ENCODE measurements around the gene ATP7B. TPM values are rescaled to one million over a fixed set of nuclear protein-coding genes. Genes with fewer than 3 reads are reported as not detected.

Gene ATP7B
- 5.8 TPM for total RNA-seq
- long read RNA-seq, partial matches to known transcripts: 5 of 9 reads
- long read RNA-seq, other reads (novel, unspliced or antisense): 4 of 9 reads

GRCh38 chr13:52010890-52011631, at the start of gene ATP7B:
Gene ATP7B, minus strand, starts transcription at chr13:52011450. Its CDS starts 113 bp downstream, at chr13:52011337.
- Histone ChIP-seq H3K4me3 (peak within 1 kb of the TSS; percentile 84), H3K27ac (peak within 1 kb of the TSS; percentile 83), H3K36me3 (no peaks in the 10 kb centered on the region), H3K9me3 (no peaks in the 10 kb centered on the region), H3K4me1 (peaks cover 18% of the 10 kb centered on the region), H3K27me3 (no peaks in the 10 kb centered on the region)
- TF ChIP-seq CTCF (IDR thresholded peaks at IDR 0.05): no peak
- ATAC-seq: peak; percentile 18
- DNase-seq: no peak
- intact Hi-C loops (cut with DNase I): no loop called here

- no peaks in the 10 kb centered on the region for H3K9me3 ChIP-seq
- H3K27me3 ChIP-seq: no peaks in the 10 kb centered on the region
- intact Hi-C loops (cut with DNase I): no loop called here
- DNase-seq: no peak
- H3K36me3 ChIP-seq: no peaks in the 10 kb centered on the region
- no peaks in the 10 kb centered on the region for H3K4me1 ChIP-seq
- no peak overlapping the region for H3K4me3 ChIP-seq
- no peak overlapping the region for H3K27ac ChIP-seq
- ATAC-seq: no peak
- TF ChIP-seq CTCF (IDR thresholded peaks at IDR 0.05): no peak
Measured at GRCh38 chr13:52053460-52053859, 42.2 kb upstream of the ATP7B start.

- Histone ChIP-seq H3K9me3 (no peaks in the 10 kb centered on the region), H3K36me3 (no peaks in the 10 kb centered on the region), H3K27ac (no peak overlapping the region), H3K27me3 (no peaks in the 10 kb centered on the region), H3K4me3 (no peak overlapping the region), H3K4me1 (no peaks in the 10 kb centered on the region)
- ATAC-seq (no peak), DNase-seq (no peak)
- intact Hi-C loops (cut with DNase I): no loop called here
- TF ChIP-seq CTCF (IDR thresholded peaks at IDR 0.05): no peak
Measured at GRCh38 chr13:52051400-52051799, 40.1 kb upstream of the ATP7B start.

GRCh38 chr13:52048516-52048915, 37.3 kb upstream of the ATP7B start:
- DNase-seq: no peak

GRCh38 chr13:52047463-52047862, 36.2 kb upstream of the ATP7B start:
- Histone ChIP-seq H3K36me3 (no peaks in the 10 kb centered on the region), H3K4me1 (no peaks in the 10 kb centered on the region), H3K27ac (no peak overlapping the region), H3K27me3 (no peaks in the 10 kb centered on the region), H3K4me3 (no peak overlapping the region), H3K9me3 (no peaks in the 10 kb centered on the region)
- TF ChIP-seq CTCF (IDR thresholded peaks at IDR 0.05): no peak
- intact Hi-C loops (cut with DNase I): no loop called here
- DNase-seq: no peak
- no peak for ATAC-seq

More at GRCh38 chr13:52048516-52048915, 37.3 kb upstream of the ATP7B start:
- H3K9me3 ChIP-seq: no peaks in the 10 kb centered on the region
- no peak overlapping the region for H3K27ac ChIP-seq
- intact Hi-C loops (cut with DNase I): no loop called here
- H3K4me3 ChIP-seq: no peak overlapping the region
- no peaks in the 10 kb centered on the region for H3K4me1 ChIP-seq
- H3K36me3 ChIP-seq: no peaks in the 10 kb centered on the region
- H3K27me3 ChIP-seq: no peaks in the 10 kb centered on the region
- ATAC-seq: no peak
- TF ChIP-seq CTCF (IDR thresholded peaks at IDR 0.05): no peak

Data from upper lobe of right lung (tissue), 1 donor.